Left ventricle myocardium inferior (tissue), 1 donor: ENCODE results near the gene SOCS7. TPM values are rescaled to one million over a fixed set of nuclear protein-coding genes. Genes with fewer than 3 reads are reported as not detected.

Source experiments
- DNase-seq: peaks from one replicate; pipeline ENCODE4 v3.0.0-alpha.2; 2020
- H3K27ac ChIP-seq: fragments of 200-600 bp; replicated peaks from 2 replicates; pipeline ENCODE4 v1.8.0; 2021
- H3K27me3 ChIP-seq: fragments of 200-600 bp; 2 replicates; pipeline ENCODE4 v1.8.0; 2021; ENCODE audit warnings: low read depth
- H3K36me3 ChIP-seq: fragments of 200-600 bp; 2 replicates; pipeline ENCODE4 v1.8.0; 2021
- H3K4me1 ChIP-seq: fragments of 200-600 bp; 2 replicates; pipeline ENCODE4 v1.8.0; 2021
- H3K4me3 ChIP-seq: fragments of 200-600 bp; 2 replicates; pipeline ENCODE4 v1.8.0; 2021; ENCODE audit warnings: mild to moderate bottlenecking, moderate library complexity
- H3K9me3 ChIP-seq: fragments of 200-600 bp; replicated peaks from 2 replicates; pipeline ENCODE4 v1.8.0; 2021
- CTCF ChIP-seq: fragments of 200-600 bp; IDR thresholded peaks from 2 replicates; pipeline ENCODE4 v1.8.0; 2021; ENCODE audit warnings: antibody characterized with exemption, mild to moderate bottlenecking, borderline replicate concordance
- intact Hi-C: fragments of 100-400 bp; cut with micrococcal nuclease; formaldehyde crosslinking; loops from one replicate; pipeline ENCODE4 v1.11.0; 2022
- total RNA-seq: library from RNA; stranded (reverse); fragmentation: NEBNext Ultra II Directional; extraction: Animal tissue kit (Norgen Biotek cat#: 25700); gene quantifications from one replicate; pipeline ENCODE4 v1.2.1, GENCODE V29; 2021
- donor health status: DM: no; HTN: yes; CAD: no; lungs with severe emphysema.

SOCS7 gene
- total RNA-seq, 1 donor from 2014 or later: 13.2 TPM

DNA sequence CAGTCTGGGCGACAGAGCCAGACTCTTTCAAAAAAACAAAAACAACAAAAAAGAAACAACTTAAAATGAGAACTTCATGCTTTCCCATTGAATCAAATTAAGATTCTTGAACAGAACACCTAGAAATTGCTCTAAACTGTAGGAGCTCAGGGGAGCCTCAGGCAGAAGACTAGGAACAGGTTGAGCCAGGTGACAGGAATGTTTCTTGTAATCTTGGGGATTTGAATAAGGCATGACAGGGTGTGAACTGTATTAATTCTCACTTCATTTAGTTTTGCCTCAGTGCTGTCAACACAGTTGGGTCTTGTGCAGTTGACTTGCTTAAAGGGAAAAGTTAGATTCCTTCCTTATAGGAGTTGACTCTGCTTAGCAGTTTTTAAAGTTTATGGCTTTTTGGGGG, 27.8 kb downstream of the SOCS7 start:
- Histone ChIP-seq H3K27me3 (no peaks in the 10 kb centered on the region), H3K4me1 (peaks cover 4% of the 10 kb centered on the region), H3K9me3 (no peaks in the 10 kb centered on the region), H3K4me3 (no peak overlapping the region), H3K27ac (no peak overlapping the region), H3K36me3 (peaks cover 70% of the 10 kb centered on the region)
- no peak for TF ChIP-seq CTCF
- DNase-seq: no peak
- intact Hi-C loops: no loop called here

- Histone ChIP-seq H3K4me3 (no peak overlapping the region), H3K36me3 (peaks cover 45% of the 10 kb centered on the region)
Measured at GRCh38 chr17:38395090-38395489, 43.4 kb downstream of the SOCS7 start.

GRCh38 chr17:38397227-38397626, 45.6 kb downstream of the SOCS7 start:
- Histone ChIP-seq H3K4me3 (no peak overlapping the region), H3K36me3 (peaks cover 65% of the 10 kb centered on the region), H3K27me3 (no peaks in the 10 kb centered on the region), H3K27ac (no peak overlapping the region), H3K9me3 (no peaks in the 10 kb centered on the region), H3K4me1 (peaks cover 23% of the 10 kb centered on the region)
- intact Hi-C loops: no loop called here
- no peak for TF ChIP-seq CTCF
- DNase-seq: no peak

More at GRCh38 chr17:38395090-38395489, 43.4 kb downstream of the SOCS7 start:
- Histone ChIP-seq H3K27me3 (no peaks in the 10 kb centered on the region), H3K27ac (no peak overlapping the region), H3K9me3 (no peaks in the 10 kb centered on the region), H3K4me1 (peaks cover 23% of the 10 kb centered on the region)
- no peak for DNase-seq
- intact Hi-C loops: no loop called here
- TF ChIP-seq CTCF: no peak

- no peak for TF ChIP-seq CTCF
- Histone ChIP-seq H3K4me3 (no peak overlapping the region), H3K9me3 (no peaks in the 10 kb centered on the region), H3K4me1 (peaks cover 16% of the 10 kb centered on the region), H3K36me3 (peaks cover 67% of the 10 kb centered on the region), H3K27ac (no peak overlapping the region), H3K27me3 (no peaks in the 10 kb centered on the region)
- no peak for DNase-seq
- intact Hi-C loops: loop anchor here (5.0 kb wide), 1 partner anchor 53 kb away; no protein-coding TSS in a partner anchor
Measured at GRCh38 chr17:38400286-38400685, 48.6 kb downstream of the SOCS7 start.

- H3K4me1 ChIP-seq: peaks cover 13% of the 10 kb centered on the region
- no peak overlapping the region for H3K4me3 ChIP-seq
- no peak for DNase-seq
- H3K27ac ChIP-seq: no peak overlapping the region
- H3K36me3 ChIP-seq: peaks cover 55% of the 10 kb centered on the region
- no peaks in the 10 kb centered on the region for H3K27me3 ChIP-seq
- no peaks in the 10 kb centered on the region for H3K9me3 ChIP-seq
- intact Hi-C loops: loop anchor here (5.0 kb wide), 1 partner anchor 54 kb away; no protein-coding TSS in a partner anchor
- TF ChIP-seq CTCF: no peak
Measured at GRCh38 chr17:38401459-38401858, 49.8 kb downstream of the SOCS7 start.
